Measurements from ENCODE around the gene CHD6.

- TF ChIP-seq, protein P1, sequence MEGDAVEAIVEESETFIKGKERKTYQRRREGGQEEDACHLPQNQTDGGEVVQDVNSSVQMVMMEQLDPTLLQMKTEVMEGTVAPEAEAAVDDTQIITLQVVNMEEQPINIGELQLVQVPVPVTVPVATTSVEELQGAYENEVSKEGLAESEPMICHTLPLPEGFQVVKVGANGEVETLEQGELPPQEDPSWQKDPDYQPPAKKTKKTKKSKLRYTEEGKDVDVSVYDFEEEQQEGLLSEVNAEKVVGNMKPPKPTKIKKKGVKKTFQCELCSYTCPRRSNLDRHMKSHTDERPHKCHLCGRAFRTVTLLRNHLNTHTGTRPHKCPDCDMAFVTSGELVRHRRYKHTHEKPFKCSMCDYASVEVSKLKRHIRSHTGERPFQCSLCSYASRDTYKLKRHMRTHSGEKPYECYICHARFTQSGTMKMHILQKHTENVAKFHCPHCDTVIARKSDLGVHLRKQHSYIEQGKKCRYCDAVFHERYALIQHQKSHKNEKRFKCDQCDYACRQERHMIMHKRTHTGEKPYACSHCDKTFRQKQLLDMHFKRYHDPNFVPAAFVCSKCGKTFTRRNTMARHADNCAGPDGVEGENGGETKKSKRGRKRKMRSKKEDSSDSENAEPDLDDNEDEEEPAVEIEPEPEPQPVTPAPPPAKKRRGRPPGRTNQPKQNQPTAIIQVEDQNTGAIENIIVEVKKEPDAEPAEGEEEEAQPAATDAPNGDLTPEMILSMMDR (optimal IDR thresholded peaks at IDR 0.05 in 1 of 3, IDR thresholded peaks at IDR 0.05 in 1 of 3, conservative IDR thresholded peaks at IDR 0.05 in 1 of 3; ENCODE audit: extremely low read depth in 1 of 3, insufficient read depth in 2 of 3, low read length in 3 of 3), result no peak
- TF ChIP-seq EZH2 (IDR thresholded peaks at IDR 0.05; ENCODE audit: low read length), result no peak
Observed at GRCh38 chr20:41476446-41476845, 141.7 kb downstream of the CHD6 start.

Data from keratinocyte (primary cell).